Fibroblast of mammary gland (primary cell): ENCODE measurements around the gene TMEM88.

Experiments
- DNase-seq: peaks from one replicate; pipeline ENCODE4 v3.0.0-alpha.2; 2010; ENCODE audit warnings: low read depth
- H3K4me3 ChIP-seq: 2 replicates; pipeline ENCODE4 v1.5.1; 2011; ENCODE audit warnings: low read depth, mild to moderate bottlenecking, low read length, moderate library complexity; ENCODE audit not compliant: control insufficient read depth
- TF ChIP-seq, protein P1 (sequence below): conservative IDR thresholded peaks from 2 replicates; pipeline ENCODE4 v1.5.1; 2011; ENCODE audit warnings: low read depth, low read length, inconsistent platforms; ENCODE audit not compliant: control insufficient read depth, insufficient read depth

Gene TMEM88

DNA sequence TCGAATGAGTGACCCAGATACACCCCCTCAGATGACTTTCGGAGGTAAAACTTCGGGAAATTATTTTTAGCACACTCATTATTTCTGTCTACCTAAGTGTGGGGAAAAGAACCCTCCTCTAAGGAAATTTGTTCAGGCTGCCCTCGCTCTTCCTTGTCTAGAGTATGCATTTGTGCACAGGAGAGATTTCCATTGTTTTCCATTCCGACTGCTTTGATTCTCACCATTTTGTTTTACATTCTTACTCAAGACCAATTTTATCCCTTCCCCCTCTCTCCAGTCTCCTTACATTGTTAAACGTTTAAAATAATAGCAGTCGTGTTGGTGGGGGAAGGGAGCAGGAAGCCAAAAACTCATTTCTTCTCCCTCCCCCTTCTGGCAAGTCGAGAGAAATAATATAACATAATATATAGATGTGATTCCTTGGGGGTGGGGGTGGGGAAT is 32.2 kb downstream of the TMEM88 start:
- H3K4me3 ChIP-seq, result peak overlapping the region; percentile 75
- DNase-seq, result no peak
- TF ChIP-seq, protein P1, sequence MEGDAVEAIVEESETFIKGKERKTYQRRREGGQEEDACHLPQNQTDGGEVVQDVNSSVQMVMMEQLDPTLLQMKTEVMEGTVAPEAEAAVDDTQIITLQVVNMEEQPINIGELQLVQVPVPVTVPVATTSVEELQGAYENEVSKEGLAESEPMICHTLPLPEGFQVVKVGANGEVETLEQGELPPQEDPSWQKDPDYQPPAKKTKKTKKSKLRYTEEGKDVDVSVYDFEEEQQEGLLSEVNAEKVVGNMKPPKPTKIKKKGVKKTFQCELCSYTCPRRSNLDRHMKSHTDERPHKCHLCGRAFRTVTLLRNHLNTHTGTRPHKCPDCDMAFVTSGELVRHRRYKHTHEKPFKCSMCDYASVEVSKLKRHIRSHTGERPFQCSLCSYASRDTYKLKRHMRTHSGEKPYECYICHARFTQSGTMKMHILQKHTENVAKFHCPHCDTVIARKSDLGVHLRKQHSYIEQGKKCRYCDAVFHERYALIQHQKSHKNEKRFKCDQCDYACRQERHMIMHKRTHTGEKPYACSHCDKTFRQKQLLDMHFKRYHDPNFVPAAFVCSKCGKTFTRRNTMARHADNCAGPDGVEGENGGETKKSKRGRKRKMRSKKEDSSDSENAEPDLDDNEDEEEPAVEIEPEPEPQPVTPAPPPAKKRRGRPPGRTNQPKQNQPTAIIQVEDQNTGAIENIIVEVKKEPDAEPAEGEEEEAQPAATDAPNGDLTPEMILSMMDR, result no peak

DNA sequence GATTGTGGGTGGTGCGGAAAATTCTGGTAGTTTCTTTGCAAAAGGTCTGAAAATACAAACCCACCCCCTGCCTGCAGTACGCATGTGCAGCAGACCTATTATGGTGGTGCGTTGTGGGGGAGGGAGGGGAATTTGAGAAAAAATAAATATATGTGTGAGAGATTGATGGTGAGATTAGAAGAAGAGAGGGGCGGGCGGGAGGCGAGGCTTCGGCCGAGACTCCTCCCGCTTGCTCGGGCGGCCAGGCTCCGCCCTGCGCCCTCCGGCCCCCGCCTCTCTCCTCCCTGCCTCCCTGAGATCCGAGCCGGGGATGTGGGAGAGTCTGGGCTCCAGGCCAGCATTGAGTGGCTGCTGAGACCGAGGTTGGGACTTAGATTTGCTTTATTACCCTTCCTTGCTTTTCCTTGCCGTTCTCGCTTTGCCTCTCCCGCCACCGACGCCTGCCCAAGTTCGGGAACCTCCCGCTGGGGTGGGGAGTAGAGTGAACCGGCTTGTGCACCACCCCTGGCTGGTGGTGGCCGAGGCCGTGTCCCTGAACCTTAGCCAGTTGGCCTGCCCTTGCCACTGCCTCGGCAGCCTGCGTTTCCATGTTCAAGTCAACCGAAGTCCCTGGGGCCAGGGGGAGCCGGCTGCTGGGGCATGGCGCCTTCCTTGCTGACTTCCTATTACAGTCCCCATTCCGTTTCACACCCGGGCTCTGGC is 32.8 kb downstream of the TMEM88 start:
- TF ChIP-seq, protein P1, result no peak
- H3K4me3 ChIP-seq, result peak overlapping the region; percentile 75
- DNase-seq, result peak; percentile 95

DNA sequence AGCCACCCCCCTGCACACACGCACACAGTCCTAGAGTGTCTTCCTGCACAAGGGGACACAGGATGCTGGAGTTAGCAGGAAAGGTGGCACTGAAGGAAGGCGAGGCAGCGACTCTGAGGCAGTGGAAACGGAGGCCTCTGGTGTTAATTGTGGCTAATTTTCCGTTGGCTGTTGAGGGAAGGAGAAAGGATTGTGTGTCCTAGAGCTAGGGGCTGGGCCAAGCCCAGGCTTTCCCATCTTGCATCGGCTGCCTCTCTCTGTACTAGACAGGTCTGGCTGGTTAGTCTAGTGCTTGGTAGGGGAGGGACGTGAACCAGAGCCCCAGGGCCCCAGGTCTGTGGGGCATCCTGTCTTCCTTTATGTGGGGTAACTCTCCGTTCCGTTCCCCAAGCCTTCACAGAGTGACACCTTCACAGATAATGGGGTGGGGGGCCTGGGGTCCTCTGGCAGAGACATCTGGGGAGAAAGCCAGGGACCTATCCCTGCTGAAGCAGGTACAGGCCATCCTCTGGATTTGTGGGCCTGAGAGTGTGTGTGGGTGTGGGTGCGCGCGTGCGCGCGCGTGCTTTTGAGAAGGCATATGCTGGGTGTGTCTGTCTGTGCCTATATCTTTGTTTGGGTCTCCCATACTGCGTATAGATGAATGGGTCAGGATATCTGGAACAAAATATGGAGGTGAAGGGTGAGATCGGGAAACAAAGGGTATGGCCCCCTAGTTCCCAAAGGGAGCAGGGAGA is 33.5 kb downstream of the TMEM88 start, which contains the start of gene CHD3:
CHD3 (plus strand) TSS at position 606 of the 737 bp plus-strand sequence. CDS start 212 bp downstream, outside the sequence.
- DNase-seq, result no peak
- TF ChIP-seq, protein P1, result no peak
- H3K4me3 ChIP-seq, result peak within 1 kb of the TSS; percentile 44

DNA sequence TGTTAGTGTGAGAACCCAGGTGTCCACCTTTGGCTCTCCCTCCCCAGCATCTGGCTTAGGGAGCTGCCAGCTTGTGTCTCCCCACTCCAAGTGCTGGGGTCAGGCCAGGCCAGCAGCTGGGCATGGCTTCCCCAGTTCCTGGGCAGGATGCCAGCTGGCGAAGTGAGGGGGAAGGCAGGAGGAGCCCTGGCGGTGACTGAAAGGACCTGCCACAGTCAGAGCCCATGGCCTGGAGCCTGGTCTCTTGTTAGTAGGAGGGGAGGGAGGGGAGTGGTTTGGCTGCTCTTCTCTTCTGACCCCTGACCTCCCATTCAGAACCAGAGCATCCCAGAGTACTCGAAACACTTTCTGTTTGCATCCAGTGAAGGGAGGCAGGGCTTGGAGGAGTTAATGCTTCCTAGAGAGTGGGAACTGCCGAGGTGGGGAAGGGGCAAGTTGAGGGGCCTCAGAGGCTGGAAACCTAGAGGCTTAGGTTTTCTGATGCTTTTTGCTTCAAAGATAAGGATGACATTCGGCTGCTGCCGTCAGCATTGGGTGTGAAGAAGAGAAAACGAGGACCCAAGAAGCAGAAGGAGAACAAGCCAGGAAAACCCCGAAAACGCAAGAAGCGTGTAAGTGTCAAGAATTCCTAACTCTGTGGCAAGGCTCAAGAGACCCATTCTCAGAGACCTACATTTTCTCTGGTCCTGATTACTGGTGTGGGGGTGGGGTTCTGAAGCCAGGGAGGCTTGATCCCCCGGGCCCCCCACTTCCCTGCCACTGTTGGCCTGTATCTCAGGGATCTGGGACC is 34.5 kb downstream of the TMEM88 start:
- DNase-seq, result peak; percentile 96
- TF ChIP-seq, protein P1, result peak; percentile 48
- H3K4me3 ChIP-seq, result peak overlapping the region; percentile 21

DNA sequence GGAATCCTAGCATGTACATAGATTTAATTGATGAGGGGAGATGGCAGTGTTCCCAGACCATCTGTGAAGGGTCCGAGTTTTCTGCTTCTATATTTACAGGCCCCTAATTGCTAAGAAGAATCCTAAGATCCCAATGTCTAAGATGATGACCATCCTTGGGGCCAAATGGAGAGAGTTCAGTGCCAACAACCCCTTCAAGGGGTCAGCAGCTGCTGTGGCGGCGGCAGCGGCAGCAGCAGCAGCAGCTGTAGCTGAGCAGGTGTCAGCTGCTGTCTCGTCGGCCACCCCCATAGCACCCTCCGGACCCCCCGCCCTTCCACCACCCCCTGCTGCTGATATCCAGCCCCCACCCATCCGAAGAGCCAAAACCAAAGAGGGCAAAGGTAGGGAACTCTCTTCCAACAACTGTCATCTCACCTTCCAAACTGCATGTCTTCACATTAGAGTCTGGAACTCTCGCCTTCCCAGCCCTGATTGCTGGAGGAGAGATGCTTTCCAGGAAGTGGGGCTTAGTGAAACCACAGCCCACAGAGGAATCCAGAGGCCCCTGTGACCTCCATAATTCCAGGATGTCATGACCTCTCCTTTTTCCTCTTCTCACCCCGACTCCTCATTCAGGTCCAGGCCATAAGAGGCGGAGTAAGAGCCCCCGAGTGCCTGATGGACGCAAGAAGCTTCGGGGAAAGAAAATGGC is 38.5 kb downstream of the TMEM88 start:
- TF ChIP-seq, protein P1, result no peak
- DNase-seq, result no peak
- H3K4me3 ChIP-seq, result no peak overlapping the region

DNA sequence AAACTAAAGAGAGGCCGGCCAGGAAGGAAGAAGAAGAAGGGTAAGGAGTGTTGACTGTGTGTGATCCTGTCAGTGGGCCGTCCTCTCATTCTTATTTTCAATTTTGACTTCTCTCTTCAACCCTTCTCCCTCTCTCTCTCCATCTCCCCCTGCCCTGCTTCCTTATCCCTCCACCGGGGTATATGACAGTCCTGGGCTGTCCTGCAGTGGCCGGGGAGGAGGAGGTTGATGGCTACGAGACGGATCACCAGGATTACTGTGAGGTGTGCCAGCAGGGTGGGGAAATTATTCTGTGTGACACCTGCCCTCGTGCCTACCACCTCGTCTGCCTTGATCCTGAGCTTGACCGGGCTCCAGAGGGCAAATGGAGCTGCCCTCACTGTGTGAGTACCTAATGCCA is 39.4 kb downstream of the TMEM88 start:
- no peak for DNase-seq
- TF ChIP-seq, protein P1, result no peak
- no peak overlapping the region for H3K4me3 ChIP-seq
